ENCODE measurements around the gene SFXN2.
A peak's percentile ranks its signal among the peaks of the same experiment; 100 is the strongest.

Gene SFXN2

GRCh38 chr10:102764470-102765161, 50.2 kb downstream of the SFXN2 start:
- no peaks in the 10 kb centered on the region for H3K36me3 ChIP-seq (ENCODE audit: control insufficient read depth, insufficient read depth, low read length)
- H3K4me3 ChIP-seq (ENCODE audit: low read depth, low read length): peak overlapping the region; percentile 14
- H3K9ac ChIP-seq: no peak overlapping the region
- H3K9me3 ChIP-seq (ENCODE audit: control insufficient read depth, low read length): no peaks in the 10 kb centered on the region
- H2AFZ ChIP-seq: no peak overlapping the region
- peak overlapping the region; percentile 53 for H3K4me2 ChIP-seq (ENCODE audit: low read length)
- TF ChIP-seq CTCF (IDR thresholded peaks at IDR 0.05): no peak
- H3K4me1 ChIP-seq: peaks cover 59% of the 10 kb centered on the region
- no peaks in the 10 kb centered on the region for H3K27me3 ChIP-seq (ENCODE audit: control insufficient read depth, insufficient read depth, low read length)
- peak overlapping the region; percentile 86 for H3K27ac ChIP-seq
- H3K79me2 ChIP-seq: peaks cover 66% of the 10 kb centered on the region

GRCh38 chr10:102765336-102765735, 50.9 kb downstream of the SFXN2 start:
- H3K9me3 ChIP-seq (ENCODE audit: control insufficient read depth, low read length): no peaks in the 10 kb centered on the region
- H3K36me3 ChIP-seq (ENCODE audit: control insufficient read depth, insufficient read depth, low read length): no peaks in the 10 kb centered on the region
- no peak for TF ChIP-seq CTCF (IDR thresholded peaks at IDR 0.05)
- no peaks in the 10 kb centered on the region for H3K27me3 ChIP-seq (ENCODE audit: control insufficient read depth, insufficient read depth, low read length)
- peak overlapping the region; percentile 86 for H3K27ac ChIP-seq
- no peak overlapping the region for H2AFZ ChIP-seq
- peak overlapping the region; percentile 53 for H3K4me2 ChIP-seq (ENCODE audit: low read length)
- H3K9ac ChIP-seq: no peak overlapping the region
- H3K4me1 ChIP-seq: peaks cover 62% of the 10 kb centered on the region
- H3K4me3 ChIP-seq (ENCODE audit: low read depth, low read length): peak overlapping the region; percentile 14
- peaks cover 73% of the 10 kb centered on the region for H3K79me2 ChIP-seq

DNA sequence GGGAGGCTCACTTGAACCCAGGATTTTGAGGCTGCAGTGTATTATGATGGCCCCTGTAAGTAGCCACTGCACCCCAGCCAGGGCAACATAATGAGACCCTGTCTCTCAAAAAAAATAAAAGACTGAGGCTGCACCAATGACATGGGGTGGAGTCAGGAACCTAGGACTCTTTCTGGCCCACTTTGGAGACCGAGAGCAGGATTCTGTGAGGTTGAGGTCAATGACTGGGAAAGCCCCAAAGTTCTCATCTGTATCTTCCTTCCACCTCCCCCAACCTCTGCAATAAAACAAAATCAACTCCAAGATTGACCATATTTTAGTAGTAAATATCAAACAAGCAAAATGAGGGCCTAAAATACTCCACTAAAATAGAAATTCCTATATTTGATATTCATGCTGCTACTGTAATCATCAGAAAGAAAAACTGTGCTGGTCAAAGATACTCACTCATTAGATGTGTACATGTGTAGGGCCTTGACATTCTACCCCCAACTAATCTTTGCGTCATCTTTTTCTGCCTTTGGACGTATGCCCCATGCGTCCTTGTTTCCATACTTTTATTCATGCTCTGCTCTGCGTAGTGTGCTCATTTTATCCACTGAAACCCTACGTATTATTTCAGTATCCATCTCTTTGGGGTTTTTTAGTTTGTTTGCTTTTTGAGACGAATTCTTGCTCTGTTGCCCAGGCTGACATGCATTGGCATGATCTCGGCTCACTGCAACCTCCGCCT, 53.2 kb downstream of the SFXN2 start:
- Histone ChIP-seq H3K79me2 (peaks cover 70% of the 10 kb centered on the region), H2AFZ (no peak overlapping the region), H3K9me3 (ENCODE audit: control insufficient read depth, low read length) (no peaks in the 10 kb centered on the region), H3K36me3 (ENCODE audit: control insufficient read depth, insufficient read depth, low read length) (no peaks in the 10 kb centered on the region), H3K27me3 (ENCODE audit: control insufficient read depth, insufficient read depth, low read length) (no peaks in the 10 kb centered on the region), H3K4me3 (ENCODE audit: low read depth, low read length) (no peak overlapping the region), H3K27ac (peak overlapping the region; percentile 86), H3K9ac (no peak overlapping the region), H3K4me1 (peaks cover 69% of the 10 kb centered on the region), H3K4me2 (ENCODE audit: low read length) (no peak overlapping the region)
- TF ChIP-seq CTCF (IDR thresholded peaks at IDR 0.05): no peak

DNA sequence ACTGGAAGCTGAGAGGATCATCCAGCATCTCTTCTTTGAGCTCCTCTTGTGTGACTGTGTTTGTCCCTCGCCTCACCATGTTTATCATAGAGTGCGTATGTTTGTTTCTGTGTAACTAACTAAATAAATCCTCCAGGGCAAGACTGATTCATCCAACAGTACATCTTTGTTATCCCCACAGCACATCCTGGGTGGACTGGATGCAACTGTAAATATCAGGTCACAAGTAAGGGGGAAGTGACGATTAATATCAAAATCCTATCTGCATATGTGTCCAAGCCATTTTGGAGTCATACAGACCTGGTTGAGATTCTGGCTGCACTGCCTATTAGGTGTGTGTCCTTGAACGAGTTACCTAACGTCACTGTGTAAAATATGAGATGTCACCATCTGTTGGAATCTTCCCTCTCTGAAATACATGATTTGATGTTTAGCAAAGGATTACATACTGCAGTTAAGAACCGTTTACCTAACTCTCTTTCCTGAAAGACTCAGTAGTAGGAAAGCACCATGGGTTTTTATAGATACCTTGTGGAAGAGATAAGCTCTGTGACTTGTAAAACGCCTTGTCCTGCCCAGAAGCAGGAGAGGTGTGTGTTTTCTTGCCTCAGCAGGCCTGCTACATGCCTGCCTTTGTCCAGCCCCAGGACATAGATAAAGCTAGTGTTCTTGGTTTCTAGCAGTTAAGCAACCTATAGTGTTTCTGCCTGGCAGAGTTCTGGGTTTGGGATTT, 55.1 kb downstream of the SFXN2 start:
- peak overlapping the region; percentile 87 for H3K27ac ChIP-seq
- H3K9ac ChIP-seq: no peak overlapping the region
- TF ChIP-seq CTCF (IDR thresholded peaks at IDR 0.05): no peak
- H2AFZ ChIP-seq: no peak overlapping the region
- no peak overlapping the region for H3K4me2 ChIP-seq (ENCODE audit: low read length)
- no peaks in the 10 kb centered on the region for H3K27me3 ChIP-seq (ENCODE audit: control insufficient read depth, insufficient read depth, low read length)
- no peaks in the 10 kb centered on the region for H3K9me3 ChIP-seq (ENCODE audit: control insufficient read depth, low read length)
- peaks cover 58% of the 10 kb centered on the region for H3K79me2 ChIP-seq
- no peak overlapping the region for H3K4me3 ChIP-seq (ENCODE audit: low read depth, low read length)
- no peaks in the 10 kb centered on the region for H3K36me3 ChIP-seq (ENCODE audit: control insufficient read depth, insufficient read depth, low read length)
- H3K4me1 ChIP-seq: peaks cover 68% of the 10 kb centered on the region
